ENCODE data around the gene STAT4.

DNA sequence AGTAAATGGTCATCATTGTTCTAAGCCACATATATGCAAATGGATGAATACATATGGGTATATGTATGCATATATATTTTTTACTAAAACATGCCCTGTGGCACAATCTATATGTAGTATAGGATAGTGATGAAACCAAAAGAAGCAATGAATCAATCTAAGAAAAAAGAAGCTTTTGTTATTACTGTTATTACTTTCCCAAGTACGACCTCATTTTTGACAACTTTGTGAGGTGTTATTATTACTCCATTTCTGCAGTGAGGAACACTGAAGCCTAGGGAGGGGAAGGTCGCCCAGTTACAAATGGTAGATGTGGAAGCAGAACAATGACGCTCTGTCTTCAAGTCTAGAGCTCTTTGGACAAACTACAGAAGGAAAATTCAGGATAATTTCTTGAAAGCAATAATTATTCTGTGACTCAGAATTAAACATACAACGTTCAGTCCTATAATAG is 38.3 kb downstream of the STAT4 start:
- TF ChIP-seq, protein P1, sequence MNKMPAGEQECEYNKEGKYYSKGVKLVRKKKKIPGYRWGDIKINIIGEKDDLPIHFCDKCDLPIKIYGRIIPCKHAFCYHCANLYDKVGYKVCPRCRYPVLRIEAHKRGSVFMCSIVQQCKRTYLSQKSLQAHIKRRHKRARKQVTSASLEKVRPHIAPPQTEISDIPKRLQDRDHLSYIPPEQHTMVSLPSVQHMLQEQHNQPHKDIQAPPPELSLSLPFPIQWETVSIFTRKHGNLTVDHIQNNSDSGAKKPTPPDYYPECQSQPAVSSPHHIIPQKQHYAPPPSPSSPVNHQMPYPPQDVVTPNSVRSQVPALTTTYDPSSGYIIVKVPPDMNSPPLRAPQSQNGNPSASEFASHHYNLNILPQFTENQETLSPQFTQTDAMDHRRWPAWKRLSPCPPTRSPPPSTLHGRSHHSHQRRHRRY (tag by site-specific recombination; IDR thresholded peaks at IDR 0.05) = no peak
- TF ChIP-seq ZNF223 (tag by site-specific recombination; IDR thresholded peaks at IDR 0.05) (no peak), SCRT1 (tag by site-specific recombination; IDR thresholded peaks at IDR 0.05; ENCODE audit: borderline replicate concordance) (no peak), ZNF146 (tag by site-specific recombination; IDR thresholded peaks at IDR 0.05) (no peak), HOXD13 (CRISPR knock-in tag; IDR thresholded peaks at IDR 0.05; ENCODE audit: borderline replicate concordance) (no peak), YY1 (tag by site-specific recombination; IDR thresholded peaks at IDR 0.05) (no peak), ZNF274 (IDR thresholded peaks at IDR 0.05; ENCODE audit: low read length) (no peak), ZNF274 (tag by site-specific recombination; IDR thresholded peaks at IDR 0.05; ENCODE audit: borderline replicate concordance) (no peak), ZNF202 (tag by site-specific recombination; IDR thresholded peaks at IDR 0.05; ENCODE audit: borderline replicate concordance) (no peak), ZBTB1 (tag by site-specific recombination; IDR thresholded peaks at IDR 0.05) (no peak), KLF1 (tag by site-specific recombination; IDR thresholded peaks at IDR 0.05) (no peak), ZNF544 (tag by site-specific recombination; IDR thresholded peaks at IDR 0.05) (no peak), ZNF501 (tag by site-specific recombination; IDR thresholded peaks at IDR 0.05) (no peak)
- TF ChIP-seq, protein P2, sequence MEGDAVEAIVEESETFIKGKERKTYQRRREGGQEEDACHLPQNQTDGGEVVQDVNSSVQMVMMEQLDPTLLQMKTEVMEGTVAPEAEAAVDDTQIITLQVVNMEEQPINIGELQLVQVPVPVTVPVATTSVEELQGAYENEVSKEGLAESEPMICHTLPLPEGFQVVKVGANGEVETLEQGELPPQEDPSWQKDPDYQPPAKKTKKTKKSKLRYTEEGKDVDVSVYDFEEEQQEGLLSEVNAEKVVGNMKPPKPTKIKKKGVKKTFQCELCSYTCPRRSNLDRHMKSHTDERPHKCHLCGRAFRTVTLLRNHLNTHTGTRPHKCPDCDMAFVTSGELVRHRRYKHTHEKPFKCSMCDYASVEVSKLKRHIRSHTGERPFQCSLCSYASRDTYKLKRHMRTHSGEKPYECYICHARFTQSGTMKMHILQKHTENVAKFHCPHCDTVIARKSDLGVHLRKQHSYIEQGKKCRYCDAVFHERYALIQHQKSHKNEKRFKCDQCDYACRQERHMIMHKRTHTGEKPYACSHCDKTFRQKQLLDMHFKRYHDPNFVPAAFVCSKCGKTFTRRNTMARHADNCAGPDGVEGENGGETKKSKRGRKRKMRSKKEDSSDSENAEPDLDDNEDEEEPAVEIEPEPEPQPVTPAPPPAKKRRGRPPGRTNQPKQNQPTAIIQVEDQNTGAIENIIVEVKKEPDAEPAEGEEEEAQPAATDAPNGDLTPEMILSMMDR (tag by site-specific recombination; IDR thresholded peaks at IDR 0.05) = no peak
- TF ChIP-seq, protein P3, sequence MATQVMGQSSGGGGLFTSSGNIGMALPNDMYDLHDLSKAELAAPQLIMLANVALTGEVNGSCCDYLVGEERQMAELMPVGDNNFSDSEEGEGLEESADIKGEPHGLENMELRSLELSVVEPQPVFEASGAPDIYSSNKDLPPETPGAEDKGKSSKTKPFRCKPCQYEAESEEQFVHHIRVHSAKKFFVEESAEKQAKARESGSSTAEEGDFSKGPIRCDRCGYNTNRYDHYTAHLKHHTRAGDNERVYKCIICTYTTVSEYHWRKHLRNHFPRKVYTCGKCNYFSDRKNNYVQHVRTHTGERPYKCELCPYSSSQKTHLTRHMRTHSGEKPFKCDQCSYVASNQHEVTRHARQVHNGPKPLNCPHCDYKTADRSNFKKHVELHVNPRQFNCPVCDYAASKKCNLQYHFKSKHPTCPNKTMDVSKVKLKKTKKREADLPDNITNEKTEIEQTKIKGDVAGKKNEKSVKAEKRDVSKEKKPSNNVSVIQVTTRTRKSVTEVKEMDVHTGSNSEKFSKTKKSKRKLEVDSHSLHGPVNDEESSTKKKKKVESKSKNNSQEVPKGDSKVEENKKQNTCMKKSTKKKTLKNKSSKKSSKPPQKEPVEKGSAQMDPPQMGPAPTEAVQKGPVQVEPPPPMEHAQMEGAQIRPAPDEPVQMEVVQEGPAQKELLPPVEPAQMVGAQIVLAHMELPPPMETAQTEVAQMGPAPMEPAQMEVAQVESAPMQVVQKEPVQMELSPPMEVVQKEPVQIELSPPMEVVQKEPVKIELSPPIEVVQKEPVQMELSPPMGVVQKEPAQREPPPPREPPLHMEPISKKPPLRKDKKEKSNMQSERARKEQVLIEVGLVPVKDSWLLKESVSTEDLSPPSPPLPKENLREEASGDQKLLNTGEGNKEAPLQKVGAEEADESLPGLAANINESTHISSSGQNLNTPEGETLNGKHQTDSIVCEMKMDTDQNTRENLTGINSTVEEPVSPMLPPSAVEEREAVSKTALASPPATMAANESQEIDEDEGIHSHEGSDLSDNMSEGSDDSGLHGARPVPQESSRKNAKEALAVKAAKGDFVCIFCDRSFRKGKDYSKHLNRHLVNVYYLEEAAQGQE (tag by site-specific recombination; IDR thresholded peaks at IDR 0.05) = no peak

All from HEK293 (cell line).